H9 (cell line): ENCODE measurements around the gene ELOVL2. TPM values are rescaled to one million over a fixed set of nuclear protein-coding genes. Genes with fewer than 3 reads are reported as not detected.

Experiments used
- DNase-seq: peaks from one replicate; pipeline ENCODE4 v3.0.0-alpha.2; 2017
- H2AFZ ChIP-seq: one replicate; pipeline ENCODE4 v1.6.1; 2013; ENCODE audit warnings: mild to moderate bottlenecking, low read length, control low read depth, moderate library complexity
- H2AK5ac ChIP-seq: 2 replicates; pipeline ENCODE4 v1.6.1; 2013; ENCODE audit warnings: low read length, control low read depth, mixed read lengths; ENCODE audit not compliant: insufficient read length
- H2BK120ac ChIP-seq: one replicate; pipeline ENCODE4 v1.6.1; 2013; ENCODE audit warnings: low read depth, mild to moderate bottlenecking, low read length, control low read depth, inconsistent platforms; ENCODE audit not compliant: poor library complexity, severe bottlenecking
- H2BK12ac ChIP-seq: 2 replicates; pipeline ENCODE4 v1.6.1; 2013; ENCODE audit warnings: low read length, control low read depth, mixed read lengths, low read depth; ENCODE audit not compliant: insufficient read length
- H2BK15ac ChIP-seq: 2 replicates; pipeline ENCODE4 v1.6.1; 2013; ENCODE audit warnings: low read depth, low read length, control low read depth
- H2BK20ac ChIP-seq: one replicate; pipeline ENCODE4 v1.6.1; 2013; ENCODE audit warnings: low read depth, mild to moderate bottlenecking, low read length, control low read depth, inconsistent platforms; ENCODE audit not compliant: poor library complexity, severe bottlenecking
- H2BK5ac ChIP-seq: 2 replicates; pipeline ENCODE4 v1.6.1; 2013; ENCODE audit warnings: low read length, control low read depth, mixed read lengths; ENCODE audit not compliant: insufficient read length
- H3K14ac ChIP-seq: 2 replicates; pipeline ENCODE4 v1.6.1; 2013; ENCODE audit warnings: low read length, control low read depth; ENCODE audit not compliant: insufficient read depth
- H3K18ac ChIP-seq: 2 replicates; pipeline ENCODE4 v1.6.1; 2013; ENCODE audit warnings: low read depth, mild to moderate bottlenecking, mixed read lengths, low read length, control low read depth; ENCODE audit not compliant: insufficient read length
- H3K23ac ChIP-seq: 2 replicates; pipeline ENCODE4 v1.6.1; 2013; ENCODE audit warnings: low read length, control low read depth, mixed read lengths, low read depth; ENCODE audit not compliant: insufficient read length
- H3K23me2 ChIP-seq: 2 replicates; pipeline ENCODE4 v1.6.1; 2013; ENCODE audit warnings: low read depth, mild to moderate bottlenecking, mixed read lengths, low read length, control low read depth; ENCODE audit not compliant: insufficient read length, poor library complexity, severe bottlenecking
- H3K27ac ChIP-seq: 2 replicates; pipeline ENCODE4 v1.5.1; 2013; ENCODE audit warnings: low read length, control low read depth, mixed read lengths, low read depth; ENCODE audit not compliant: insufficient read length
- H3K27me3 ChIP-seq: 2 replicates; pipeline ENCODE4 v1.6.1; 2013; ENCODE audit warnings: low read length, control low read depth, inconsistent platforms; ENCODE audit not compliant: insufficient read depth
- H3K4ac ChIP-seq: 2 replicates; pipeline ENCODE4 v1.6.1; 2013; ENCODE audit warnings: low read depth, mild to moderate bottlenecking, control low read depth, inconsistent platforms, low read length, moderate library complexity
- H3K4me1 ChIP-seq: 2 replicates; pipeline ENCODE4 v1.6.1; 2013; ENCODE audit warnings: low read length, control low read depth, inconsistent platforms; ENCODE audit not compliant: insufficient read depth
- H3K4me2 ChIP-seq: 2 replicates; pipeline ENCODE4 v1.6.1; 2013; ENCODE audit warnings: low read length, control low read depth, mixed read lengths; ENCODE audit not compliant: insufficient read length, insufficient read depth
- H3K56ac ChIP-seq: 2 replicates; pipeline ENCODE4 v1.6.1; 2013; ENCODE audit warnings: low read depth, mild to moderate bottlenecking, mixed read lengths, low read length, control low read depth; ENCODE audit not compliant: insufficient read length
- H3K79me1 ChIP-seq: 2 replicates; pipeline ENCODE4 v1.6.1; 2013; ENCODE audit warnings: low read depth, mild to moderate bottlenecking, moderate library complexity, low read length, control low read depth, inconsistent platforms; ENCODE audit not compliant: insufficient read depth, poor library complexity, severe bottlenecking
- H3K79me2 ChIP-seq: 2 replicates; pipeline ENCODE4 v1.6.1; 2013; ENCODE audit warnings: low read length, control low read depth, inconsistent platforms; ENCODE audit not compliant: insufficient read depth
- H3K9ac ChIP-seq: 2 replicates; pipeline ENCODE4 v1.6.1; 2013; ENCODE audit warnings: low read length, control low read depth, mixed read lengths; ENCODE audit not compliant: insufficient read length; ENCODE audit errors: extremely low read depth
- H3K9me3 ChIP-seq: one replicate; pipeline ENCODE4 v1.6.1; 2013; ENCODE audit warnings: low read depth, low read length, inconsistent platforms; ENCODE audit not compliant: control insufficient read depth
- H3T11ph ChIP-seq: one replicate; pipeline ENCODE4 v1.6.1; 2013; ENCODE audit warnings: mild to moderate bottlenecking, low read length, control low read depth, inconsistent platforms
- H4K20me1 ChIP-seq: one replicate; pipeline ENCODE4 v1.6.1; 2013; ENCODE audit not compliant: control insufficient read depth, insufficient read length, insufficient read depth
- H4K5ac ChIP-seq: 2 replicates; pipeline ENCODE4 v1.6.1; 2013; ENCODE audit warnings: low read depth, mild to moderate bottlenecking, mixed read lengths, low read length, control low read depth; ENCODE audit not compliant: insufficient read length
- H4K8ac ChIP-seq: replicated peaks from 2 replicates; pipeline ENCODE4 v1.6.1; 2013; ENCODE audit warnings: low read length, control low read depth, mixed read lengths, low read depth; ENCODE audit not compliant: insufficient read length
- H4K91ac ChIP-seq: 2 replicates; pipeline ENCODE4 v1.6.1; 2013; ENCODE audit warnings: low read depth, mild to moderate bottlenecking, moderate library complexity, mixed read lengths, low read length, control low read depth; ENCODE audit not compliant: insufficient read length
- H3K27ac Mint-ChIP-seq, 3 experiments: 2 replicates in 2 of 3; 3 replicates in 1 of 3; pipeline ENCODE4 v1.8.0; 2020 to 2021; ENCODE audit warnings: mixed read lengths in 3 of 3, mild to moderate bottlenecking in 1 of 3, moderate library complexity in 1 of 3
- H3K27me3 Mint-ChIP-seq: 2 replicates; pipeline ENCODE4 v1.8.0; 2021; ENCODE audit warnings: low read depth, mild to moderate bottlenecking, moderate library complexity, mixed read lengths
- H3K36me3 Mint-ChIP-seq, 3 experiments: 2 replicates in 2 of 3; 3 replicates in 1 of 3; pipeline ENCODE4 v1.8.0; 2020 to 2021; ENCODE audit warnings: low read depth in 3 of 3, mixed read lengths in 3 of 3; ENCODE audit not compliant: insufficient read depth in 1 of 3
- H3K4me1 Mint-ChIP-seq, 2 experiments: 2 replicates each; pipeline ENCODE4 v1.8.0; 2020; ENCODE audit warnings: mixed read lengths in 2 of 2
- H3K4me3 Mint-ChIP-seq, 2 experiments: 2 replicates in 1 of 2; 3 replicates in 1 of 2; pipeline ENCODE4 v1.8.0; 2020 to 2021; ENCODE audit warnings: mild to moderate bottlenecking in 2 of 2, mixed read lengths in 2 of 2, moderate library complexity in 1 of 2
- H3K9me3 Mint-ChIP-seq, 2 experiments: 2 replicates in 1 of 2; 3 replicates in 1 of 2; pipeline ENCODE4 v1.8.0; 2020; ENCODE audit warnings: mild to moderate bottlenecking in 2 of 2, mixed read lengths in 2 of 2, moderate library complexity in 1 of 2
- WGBS: extraction: QIAGEN DNeasy Blood & Tissue Kit; methylation state at CpG from one replicate; pipeline ENCODE4 v1.1.7; 2013; ENCODE audit warnings: missing lambda C conversion rate, low lambda C conversion rate, mixed read lengths; ENCODE audit not compliant: insufficient read length; ENCODE audit errors: extremely low coverage; 5-methylcytosine and 5-hydroxymethylcytosine counted together
- total RNA-seq: library from RNA; stranded (reverse); gene quantifications from 2 replicates; pipeline ENCODE4 v1.2.1, GENCODE V29; 2021
- TF ChIP-seq, protein P1 (sequence below): fragments of 200-600 bp; sonication (generic); conservative IDR thresholded peaks from 3 replicates; pipeline ENCODE4 v1.8.0; 2021; ENCODE audit warnings: antibody characterized with exemption, mild to moderate bottlenecking

Gene ELOVL2
- total RNA-seq, 1 experiment from 2014 or later: 0.57 TPM

DNA sequence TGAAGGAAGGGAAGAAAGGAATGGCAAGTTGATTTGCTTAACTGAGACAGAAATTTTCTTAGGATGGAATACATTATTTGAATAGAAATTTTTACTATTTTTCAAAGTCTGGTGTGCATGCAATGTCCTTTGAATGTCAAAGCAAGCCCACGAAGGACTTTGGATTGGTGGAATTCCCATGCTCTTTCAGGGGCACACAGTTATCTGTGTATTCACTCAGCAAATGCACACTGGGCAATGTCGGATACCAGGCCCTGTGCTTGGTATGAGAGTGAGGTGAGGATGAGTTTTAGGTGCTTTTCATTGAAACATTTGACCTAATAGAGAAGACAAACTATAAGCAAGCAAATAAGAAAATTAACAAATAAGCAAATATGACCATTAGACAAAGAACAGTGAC is 83.9 kb downstream of the ELOVL2 start:
- H2AK5ac ChIP-seq: no peak overlapping the region
- no peak overlapping the region for H4K91ac ChIP-seq
- no peak overlapping the region for H3K27ac Mint-ChIP-seq
- peaks cover 9 to 11% of the 10 kb centered on the region in 2 experiments for H3K4me1 Mint-ChIP-seq
- no peaks in the 10 kb centered on the region for H3K9me3 ChIP-seq
- no peak overlapping the region for H4K5ac ChIP-seq
- H4K8ac ChIP-seq: no peak overlapping the region
- no peaks in the 10 kb centered on the region for H3K79me1 ChIP-seq
- H3K56ac ChIP-seq: no peak overlapping the region
- no peak overlapping the region for H2AFZ ChIP-seq
- H3K27me3 ChIP-seq: peaks cover 8% of the 10 kb centered on the region; the same call in 1 of the 2 replicates
- TF ChIP-seq, protein P1, sequence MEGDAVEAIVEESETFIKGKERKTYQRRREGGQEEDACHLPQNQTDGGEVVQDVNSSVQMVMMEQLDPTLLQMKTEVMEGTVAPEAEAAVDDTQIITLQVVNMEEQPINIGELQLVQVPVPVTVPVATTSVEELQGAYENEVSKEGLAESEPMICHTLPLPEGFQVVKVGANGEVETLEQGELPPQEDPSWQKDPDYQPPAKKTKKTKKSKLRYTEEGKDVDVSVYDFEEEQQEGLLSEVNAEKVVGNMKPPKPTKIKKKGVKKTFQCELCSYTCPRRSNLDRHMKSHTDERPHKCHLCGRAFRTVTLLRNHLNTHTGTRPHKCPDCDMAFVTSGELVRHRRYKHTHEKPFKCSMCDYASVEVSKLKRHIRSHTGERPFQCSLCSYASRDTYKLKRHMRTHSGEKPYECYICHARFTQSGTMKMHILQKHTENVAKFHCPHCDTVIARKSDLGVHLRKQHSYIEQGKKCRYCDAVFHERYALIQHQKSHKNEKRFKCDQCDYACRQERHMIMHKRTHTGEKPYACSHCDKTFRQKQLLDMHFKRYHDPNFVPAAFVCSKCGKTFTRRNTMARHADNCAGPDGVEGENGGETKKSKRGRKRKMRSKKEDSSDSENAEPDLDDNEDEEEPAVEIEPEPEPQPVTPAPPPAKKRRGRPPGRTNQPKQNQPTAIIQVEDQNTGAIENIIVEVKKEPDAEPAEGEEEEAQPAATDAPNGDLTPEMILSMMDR: no peak
- H2BK5ac ChIP-seq: no peak overlapping the region
- H3K9me3 Mint-ChIP-seq: peaks cover 3 to 4% of the 10 kb centered on the region in 2 experiments; a peak in 4 of 5 replicates
- no peak overlapping the region for H3K23ac ChIP-seq
- no peak for DNase-seq
- no peak overlapping the region for H3K4me2 ChIP-seq
- no peaks in the 10 kb centered on the region for H3K79me2 ChIP-seq
- H3K14ac ChIP-seq: no peak overlapping the region
- H2BK15ac ChIP-seq: no peak overlapping the region
- no peak overlapping the region for H3K9ac ChIP-seq
- WGBS: no CpG with 5 or more reads among the region's 2 CpGs
- no peak overlapping the region for H3K27ac ChIP-seq
- no peak overlapping the region for H3K4me3 Mint-ChIP-seq
- no peak overlapping the region for H2BK20ac ChIP-seq
- H3K4ac ChIP-seq: no peak overlapping the region
- no peaks in the 10 kb centered on the region for H4K20me1 ChIP-seq
- H3K18ac ChIP-seq: no peak overlapping the region
- H2BK120ac ChIP-seq: no peak overlapping the region
- no peak overlapping the region for H3T11ph ChIP-seq
- H3K27me3 Mint-ChIP-seq: peaks cover 61% of the 10 kb centered on the region
- no peaks in the 10 kb centered on the region for H3K4me1 ChIP-seq
- H3K36me3 Mint-ChIP-seq: peaks cover 2 to 9% (median 2%) of the 10 kb centered on the region in 3 experiments; a peak in 4 of 7 replicates
- H3K23me2 ChIP-seq: no peaks in the 10 kb centered on the region
- no peak overlapping the region for H2BK12ac ChIP-seq
